Right forelimb (tissue), 1 donor: ENCODE results near the gene WNT5A.

Source experiments
- DNase-seq: peaks from one replicate; pipeline ENCODE4 v3.0.0-alpha.2; 2018

WNT5A gene

GRCh38 chr3:55486857-55487380 is at the start of gene WNT5A:
Gene WNT5A, minus strand, starts transcription at chr3:55487306. Its CDS starts 321 bp downstream, at chr3:55486985.
- DNase-seq, result peak; percentile 70

- no peak for DNase-seq
These were observed 47.8 kb upstream of the WNT5A start for GRCh38 chr3:55534876-55535275.

GRCh38 chr3:55532806-55533205 is 45.7 kb upstream of the WNT5A start:
- no peak for DNase-seq

- DNase-seq, result no peak
These were observed 44.2 kb upstream of the WNT5A start for GRCh38 chr3:55531321-55531720.

- no peak for DNase-seq
These were observed 40.3 kb upstream of the WNT5A start for GRCh38 chr3:55527361-55527760.

GRCh38 chr3:55526332-55527030 is 39.4 kb upstream of the WNT5A start:
- DNase-seq, result no peak

GRCh38 chr3:55525436-55525835 is 38.3 kb upstream of the WNT5A start:
- DNase-seq, result no peak

- no peak for DNase-seq
These were observed 37.6 kb upstream of the WNT5A start for GRCh38 chr3:55524565-55525244.

GRCh38 chr3:55523471-55523870 is 36.4 kb upstream of the WNT5A start:
- no peak for DNase-seq

GRCh38 chr3:55521738-55522421 is 34.8 kb upstream of the WNT5A start:
- DNase-seq, result no peak

- DNase-seq, result no peak
These were observed 34.1 kb upstream of the WNT5A start for GRCh38 chr3:55521064-55521737.

GRCh38 chr3:55519019-55519418 is 31.9 kb upstream of the WNT5A start:
- DNase-seq, result no peak

- DNase-seq, result no peak
These were observed 31.3 kb upstream of the WNT5A start for GRCh38 chr3:55518451-55518850.

- DNase-seq, result no peak
These were observed 29.4 kb upstream of the WNT5A start for GRCh38 chr3:55516392-55517030.

GRCh38 chr3:55515550-55516246 is 28.6 kb upstream of the WNT5A start:
- no peak for DNase-seq

GRCh38 chr3:55514962-55515361 is 27.9 kb upstream of the WNT5A start:
- DNase-seq, result no peak

GRCh38 chr3:55512571-55513343 is 25.7 kb upstream of the WNT5A start:
- no peak for DNase-seq

GRCh38 chr3:55511895-55512570 is 24.9 kb upstream of the WNT5A start:
- peak; percentile 56 for DNase-seq

- DNase-seq, result no peak
These were observed 21.2 kb upstream of the WNT5A start for GRCh38 chr3:55508335-55508734.

- DNase-seq, result no peak
These were observed 20.7 kb upstream of the WNT5A start for GRCh38 chr3:55507808-55508207.

GRCh38 chr3:55505776-55506175 is 18.7 kb upstream of the WNT5A start:
- DNase-seq, result no peak
